HG03045 (cell line): ENCODE results near the gene ENTPD2.

Experiments used
- ATAC-seq: cut with Tn5 transposase; IDR thresholded peaks from one replicate; pipeline ENCODE4 v1.9.1; 2021; ENCODE audit warnings: mild to moderate bottlenecking, moderate library complexity; ENCODE audit not compliant: unreplicated experiment

Gene ENTPD2

GRCh38 chr9:137031904-137032640 is 21.8 kb downstream of the ENTPD2 start, which contains the start of gene FUT7:
TSS of gene FUT7 (minus strand) at chr9:137032088. CDS start at chr9:137031991, 97 bp downstream.
- no peak for ATAC-seq

DNA sequence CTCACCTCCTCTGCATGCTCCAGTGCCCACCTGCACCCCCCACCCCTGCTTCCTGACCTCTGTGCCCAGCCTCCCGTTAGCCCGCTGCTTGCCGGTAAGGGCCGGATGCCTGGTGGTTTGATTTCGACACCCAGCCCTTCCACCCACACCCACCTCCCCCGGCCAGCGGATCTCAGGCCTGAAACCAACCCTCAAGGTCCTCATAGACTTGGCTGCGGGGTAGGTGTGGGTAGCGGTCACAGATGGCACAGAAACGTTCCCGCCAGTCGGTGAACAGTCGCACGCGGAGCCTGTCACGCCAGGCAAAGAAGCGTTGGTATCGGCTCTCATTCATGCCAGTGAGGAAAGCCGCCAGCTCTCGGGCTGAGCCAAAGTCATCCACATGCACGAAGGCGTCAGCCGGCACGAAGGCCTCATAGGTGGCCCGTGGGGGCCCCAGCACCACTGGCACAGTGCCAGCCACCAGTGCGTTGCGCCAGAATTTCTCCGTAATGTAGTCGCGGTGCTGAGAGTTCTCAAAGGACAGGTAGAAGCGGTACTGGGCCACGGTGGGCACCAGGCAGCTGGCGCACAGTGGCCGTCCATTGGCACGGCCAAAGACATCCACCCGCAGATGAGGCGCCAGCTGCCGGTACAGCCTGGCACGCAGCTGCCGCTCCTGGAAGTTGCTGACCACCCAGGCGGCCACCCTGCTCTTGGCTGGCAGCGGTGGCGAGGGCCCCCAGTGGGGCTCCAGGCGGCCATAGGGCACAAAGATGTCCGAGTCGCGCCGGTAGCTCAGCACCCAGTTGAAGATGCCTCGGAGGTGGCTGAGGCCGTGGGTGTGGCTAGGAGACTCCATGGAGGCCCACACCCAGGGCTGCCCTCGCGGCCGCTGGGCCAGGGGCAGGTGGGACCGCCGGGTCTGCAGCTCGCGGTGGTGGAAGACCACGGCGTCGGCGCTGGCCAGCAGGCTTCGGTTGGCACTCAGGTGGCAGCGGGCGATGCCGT is 23.0 kb downstream of the ENTPD2 start:
- no peak for ATAC-seq

DNA sequence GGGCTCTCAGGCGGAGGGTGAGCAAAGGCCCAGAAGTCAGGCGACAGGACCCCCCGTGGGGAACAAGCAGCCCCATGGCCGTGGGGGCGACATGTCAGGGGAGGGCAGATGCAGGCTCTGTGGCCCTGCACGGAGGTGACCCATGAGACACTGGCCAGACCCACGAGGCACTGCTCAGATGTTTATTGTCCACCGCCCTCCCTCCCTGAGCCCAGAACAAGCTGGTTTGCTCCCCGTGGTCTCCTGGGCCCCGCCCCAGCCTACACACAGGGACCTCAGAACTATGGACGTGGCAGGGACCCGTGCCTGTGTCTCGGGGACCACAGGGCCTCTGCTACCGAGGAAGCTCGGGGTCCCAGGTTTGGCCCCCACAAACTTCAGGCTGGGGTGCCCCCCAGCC is 23.9 kb downstream of the ENTPD2 start:
- ATAC-seq = no peak

DNA sequence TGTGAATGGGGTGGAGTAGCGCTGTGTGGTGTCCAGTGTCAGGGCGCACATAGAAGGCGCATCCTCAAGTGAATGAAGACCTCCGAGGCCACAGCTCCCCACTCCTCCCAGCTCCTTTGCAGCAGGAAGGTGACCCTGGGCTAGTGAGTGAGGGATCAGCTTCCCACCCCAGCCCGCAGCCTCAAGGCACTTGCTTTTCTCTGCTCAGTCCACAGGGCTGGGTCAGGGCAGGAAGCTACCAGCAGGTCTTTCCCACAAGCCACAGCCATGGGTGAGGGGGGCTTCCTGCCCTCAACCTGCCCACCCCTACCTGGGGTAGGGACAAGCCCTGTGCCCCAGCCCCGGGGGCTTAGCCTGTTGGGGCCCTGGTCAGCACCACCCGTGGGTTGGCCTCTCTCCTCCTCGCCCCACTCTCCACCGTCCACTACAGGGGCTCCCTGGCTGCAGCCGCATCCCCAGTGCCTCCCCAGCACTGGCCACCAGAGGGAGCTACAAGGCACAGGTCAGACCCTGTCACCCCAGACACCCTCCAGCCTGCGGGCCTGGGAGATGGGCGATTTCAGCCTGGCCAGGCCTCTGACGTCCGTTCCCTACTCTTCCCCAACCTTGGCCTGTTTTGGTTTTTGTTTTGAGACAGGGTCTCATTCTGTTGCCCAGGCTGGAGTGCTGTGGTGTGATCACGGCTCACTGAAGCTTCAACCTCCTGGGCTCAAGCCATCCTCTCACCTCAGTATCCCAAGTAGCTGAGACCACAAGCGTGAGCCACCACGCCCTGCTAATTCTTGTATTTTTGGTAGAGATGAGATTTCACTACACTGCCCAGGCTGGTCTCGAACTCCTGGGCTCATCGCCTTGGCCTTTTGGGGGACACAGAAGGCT is 24.6 kb downstream of the ENTPD2 start:
- ATAC-seq = no peak

- ATAC-seq = peak; percentile 41
Observed at GRCh38 chr9:137028263-137029057, 25.4 kb downstream of the ENTPD2 start.

GRCh38 chr9:137027369-137028262 is 26.2 kb downstream of the ENTPD2 start, which contains the start of gene ABCA2:
TSS of gene ABCA2 (minus strand) at chr9:137028237. CDS start at chr9:137028140, 97 bp downstream.
- ATAC-seq = no peak

- ATAC-seq = no peak
Observed at GRCh38 chr9:137026828-137027227, 27.0 kb downstream of the ENTPD2 start.

GRCh38 chr9:137026384-137026783 is 27.5 kb downstream of the ENTPD2 start:
- no peak for ATAC-seq

- no peak for ATAC-seq
Observed at GRCh38 chr9:137025517-137025966, 28.3 kb downstream of the ENTPD2 start.

- no peak for ATAC-seq
Observed at GRCh38 chr9:137023583-137023991, 30.3 kb downstream of the ENTPD2 start.

- ATAC-seq = no peak
Observed at GRCh38 chr9:137023157-137023556, 30.7 kb downstream of the ENTPD2 start.

GRCh38 chr9:137022662-137023008 is 31.2 kb downstream of the ENTPD2 start:
- ATAC-seq = no peak

- ATAC-seq = no peak
Observed at GRCh38 chr9:137021979-137022661, 31.7 kb downstream of the ENTPD2 start.

GRCh38 chr9:137021568-137021978 is 32.3 kb downstream of the ENTPD2 start:
- no peak for ATAC-seq

GRCh38 chr9:137020771-137021567 is 32.9 kb downstream of the ENTPD2 start:
- ATAC-seq = no peak

- no peak for ATAC-seq
Observed at GRCh38 chr9:137019891-137020683, 33.8 kb downstream of the ENTPD2 start.
